Astrocyte (in vitro differentiated cells and primary cell): ENCODE measurements around the gene LRRC41.

Source experiments
- EZH2 ChIP-seq: IDR thresholded peaks from 2 replicates; pipeline ENCODE4 v1.6.1; 2012; ENCODE audit warnings: mild to moderate bottlenecking, low read length, inconsistent platforms; ENCODE audit not compliant: insufficient read depth
- TF ChIP-seq, protein P1 (sequence below): IDR thresholded peaks from 2 replicates; pipeline ENCODE4 v1.5.1; 2011; ENCODE audit warnings: low read depth, mild to moderate bottlenecking, inconsistent platforms, low read length, moderate library complexity; ENCODE audit not compliant: insufficient read depth

DNA sequence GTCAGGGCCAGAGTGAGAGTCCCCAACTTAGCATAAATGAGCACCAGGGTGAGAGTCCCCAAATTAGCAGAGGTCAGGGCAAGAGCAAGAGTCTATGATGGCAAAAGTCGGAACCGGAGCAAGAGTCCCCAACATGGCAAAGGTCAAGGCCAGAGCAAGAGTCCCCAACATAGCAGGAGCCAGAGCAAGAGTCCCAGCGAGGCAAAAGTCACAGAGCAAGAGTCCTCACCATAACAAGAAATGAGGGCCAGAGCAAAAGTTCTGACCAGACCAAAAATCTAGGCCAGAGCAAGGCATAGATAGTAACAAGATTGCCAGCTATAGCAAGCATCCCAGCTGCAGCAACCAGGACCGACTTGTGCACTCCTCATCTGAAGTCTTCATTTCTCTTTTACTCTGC, 40.3 kb upstream of the LRRC41 start:
- TF ChIP-seq, protein P1, sequence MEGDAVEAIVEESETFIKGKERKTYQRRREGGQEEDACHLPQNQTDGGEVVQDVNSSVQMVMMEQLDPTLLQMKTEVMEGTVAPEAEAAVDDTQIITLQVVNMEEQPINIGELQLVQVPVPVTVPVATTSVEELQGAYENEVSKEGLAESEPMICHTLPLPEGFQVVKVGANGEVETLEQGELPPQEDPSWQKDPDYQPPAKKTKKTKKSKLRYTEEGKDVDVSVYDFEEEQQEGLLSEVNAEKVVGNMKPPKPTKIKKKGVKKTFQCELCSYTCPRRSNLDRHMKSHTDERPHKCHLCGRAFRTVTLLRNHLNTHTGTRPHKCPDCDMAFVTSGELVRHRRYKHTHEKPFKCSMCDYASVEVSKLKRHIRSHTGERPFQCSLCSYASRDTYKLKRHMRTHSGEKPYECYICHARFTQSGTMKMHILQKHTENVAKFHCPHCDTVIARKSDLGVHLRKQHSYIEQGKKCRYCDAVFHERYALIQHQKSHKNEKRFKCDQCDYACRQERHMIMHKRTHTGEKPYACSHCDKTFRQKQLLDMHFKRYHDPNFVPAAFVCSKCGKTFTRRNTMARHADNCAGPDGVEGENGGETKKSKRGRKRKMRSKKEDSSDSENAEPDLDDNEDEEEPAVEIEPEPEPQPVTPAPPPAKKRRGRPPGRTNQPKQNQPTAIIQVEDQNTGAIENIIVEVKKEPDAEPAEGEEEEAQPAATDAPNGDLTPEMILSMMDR: no peak
- no peak for TF ChIP-seq EZH2
